Measurements from ENCODE around the gene MVD. TPM values are rescaled to one million over a fixed set of nuclear protein-coding genes. Genes with fewer than 3 reads are reported as not detected.

Gene MVD
- total and polyA plus RNA-seq, 2 of the 13 experiments (the other 11 are each of a cell fraction or from before 2014, with no cell fraction given), result 28.1 to 187 TPM

- TF ChIP-seq THRA (CRISPR knock-in tag; IDR thresholded peaks at IDR 0.05; ENCODE audit: borderline replicate concordance), result peak; percentile 72; the same call in 1 of the 2 replicates
- peak; percentile 23 for TF ChIP-seq JARID2 (CRISPR knock-in tag; IDR thresholded peaks at IDR 0.05; ENCODE audit: insufficient replicate concordance)
- TF ChIP-seq MAZ (IDR thresholded peaks at IDR 0.05; ENCODE audit: borderline replicate concordance, low read depth, low read length), result peak; percentile 99
- peak; percentile 96 for TF ChIP-seq MAZ (CRISPR knock-in tag; IDR thresholded peaks at IDR 0.05; ENCODE audit: low read depth)
- TF ChIP-seq DBP (CRISPR knock-in tag; IDR thresholded peaks at IDR 0.05; ENCODE audit: not compliant biosample characterization), result no peak
- TF ChIP-seq ISX (CRISPR knock-in tag; conservative IDR thresholded peaks at IDR 0.05), result no peak
- TF ChIP-seq EHMT2 (IDR thresholded peaks at IDR 0.05; ENCODE audit: borderline replicate concordance, low read depth, low read length), result no peak
- TF ChIP-seq MXI1 (IDR thresholded peaks at IDR 0.05; ENCODE audit: borderline replicate concordance, low read depth, low read length), result peak; percentile 99
- no peak for TF ChIP-seq SP1 (IDR thresholded peaks at IDR 0.05)
- TF ChIP-seq SP1 (CRISPR knock-in tag; IDR thresholded peaks at IDR 0.05), result peak; percentile 3; the same call in 1 of the 2 replicates
- TF ChIP-seq TRIM22 (IDR thresholded peaks at IDR 0.05), result no peak
- TF ChIP-seq CAMTA2 (CRISPR knock-in tag; IDR thresholded peaks at IDR 0.05; ENCODE audit: borderline replicate concordance), result 0 out of 2 replicates have a peak, but pooled peaks have one; percentile 76
- no peak for TF ChIP-seq ZNF101 (CRISPR knock-in tag; IDR thresholded peaks at IDR 0.05; ENCODE audit: borderline replicate concordance, low read depth)
- no peak for TF ChIP-seq NFIC (IDR thresholded peaks at IDR 0.05; ENCODE audit: low read length)
- TF ChIP-seq RAD51 (IDR thresholded peaks at IDR 0.05; ENCODE audit: borderline replicate concordance), result peak; percentile 30; the same call in 1 of the 2 replicates
- TF ChIP-seq GPN1 (CRISPR knock-in tag; IDR thresholded peaks at IDR 0.05; ENCODE audit: borderline replicate concordance), result no peak
- TF ChIP-seq ZSCAN30 (CRISPR knock-in tag; IDR thresholded peaks at IDR 0.05), result no peak
- no peak for TF ChIP-seq ZXDC (CRISPR knock-in tag; IDR thresholded peaks at IDR 0.05)
- no peak for TF ChIP-seq DR1 (CRISPR knock-in tag; IDR thresholded peaks at IDR 0.05)
- TF ChIP-seq GPBP1L1 (CRISPR knock-in tag; IDR thresholded peaks at IDR 0.05), result no peak
These were observed 38.0 kb upstream of the MVD start (continued) for GRCh38 chr16:88700636-88701482.

All from HepG2 (cell line).